Endothelial cell of umbilical vein (primary cell): ENCODE results near the gene CNOT10. TPM values are rescaled to one million over a fixed set of nuclear protein-coding genes. Genes with fewer than 3 reads are reported as not detected.
"Not testable (repeated sequence)": the region's sequence is repeated elsewhere in the genome, so short reads cannot be mapped to it uniquely, and the experiment has no call there.

Experiments used
- BruUV-seq: library from RNA; stranded (reverse); fragments of 400-500 nt; replicated peaks from 2 replicates; lab custom pipeline; 2021; lab: Mats Ljungman, UMichigan
- CTCF ChIA-PET: fragments of 300-600, 350-600 bp; sonication (Branson Sonifier 250); formaldehyde crosslinking; loops from one replicate; lab custom pipeline; 2021; ENCODE audit warnings: antibody characterized with exemption, inconsistent platforms; lab: Charles Lee
- POLR2A ChIA-PET: fragments of 300-600, 350-600 bp; sonication (Branson Sonifier 250); formaldehyde crosslinking; loops from one replicate; lab custom pipeline; 2021; ENCODE audit warnings: antibody characterized with exemption, inconsistent platforms; lab: Charles Lee
- DNase-seq: peaks from one replicate; pipeline ENCODE4 v3.0.0-alpha.2; 2011; ENCODE audit warnings: low read depth, low spot score
- FAIRE-seq: peaks from 2 replicates; lab custom pipeline; 2011; peaks lifted over from hg19 to GRCh38; lab: Jason Lieb, UNC
- H2AFZ ChIP-seq: 2 replicates; pipeline ENCODE4 v1.6.0; 2012; ENCODE audit warnings: low read depth, low read length, control low read depth, inconsistent platforms
- H3K27ac ChIP-seq: 2 replicates; pipeline ENCODE4 v1.5.1; 2011; ENCODE audit warnings: low read depth, mild to moderate bottlenecking, control low read depth, low read length, moderate library complexity; ENCODE audit not compliant: insufficient read depth
- H3K27me3 ChIP-seq, 2 experiments: 2 replicates each; pipeline versions ENCODE4 v1.6.0 to v1.6.1; 2011; ENCODE audit warnings: low read length in 2 of 2, mixed read lengths in 1 of 2; ENCODE audit not compliant: control insufficient read depth in 2 of 2, insufficient read depth in 2 of 2
- H3K36me3 ChIP-seq, 2 experiments: 2 replicates in 1 of 2; 3 replicates in 1 of 2; pipeline ENCODE4 v1.5.1; 2011; ENCODE audit warnings: low read length in 2 of 2, mild to moderate bottlenecking in 1 of 2, moderate library complexity in 1 of 2; ENCODE audit not compliant: control insufficient read depth in 2 of 2, insufficient read depth in 2 of 2; ENCODE audit errors: extremely low read depth in 1 of 2
- H3K4me1 ChIP-seq: 3 replicates; pipeline ENCODE4 v1.5.1; 2011; ENCODE audit warnings: mild to moderate bottlenecking, low read length; ENCODE audit not compliant: control insufficient read depth, insufficient read depth; ENCODE audit errors: extremely low read depth
- H3K4me2 ChIP-seq: 2 replicates; pipeline ENCODE4 v1.6.1; 2011; ENCODE audit warnings: low read length, control low read depth, mixed read lengths; ENCODE audit not compliant: insufficient read depth
- H3K4me3 ChIP-seq, 3 experiments: fragments of 200-600 bp in 1 of 3; sonication (generic), shearing (Covaris generic) in 1 of 3; replicated peaks in 1 of 3; 2 replicates each; pipeline ENCODE4 v1.5.1; 2011 to 2016; ENCODE audit warnings: control low read depth in 3 of 3, low read length in 3 of 3, mild to moderate bottlenecking in 2 of 3, inconsistent platforms in 1 of 3, low read depth in 1 of 3, moderate library complexity in 1 of 3; ENCODE audit not compliant: insufficient read depth in 1 of 3
- H3K79me2 ChIP-seq: 2 replicates; pipeline ENCODE4 v1.6.0; 2012; ENCODE audit warnings: low read length, inconsistent platforms; ENCODE audit not compliant: control insufficient read depth, insufficient read depth
- H3K9ac ChIP-seq: replicated peaks from 2 replicates; pipeline ENCODE3; 2011; ENCODE audit warnings: low read length, control low read depth; ENCODE audit not compliant: insufficient read depth; ENCODE audit errors: extremely low read depth
- H3K9me1 ChIP-seq: replicated peaks from 3 replicates; pipeline ENCODE4 v1.6.0; 2011; ENCODE audit warnings: mild to moderate bottlenecking, low read length; ENCODE audit not compliant: control insufficient read depth, insufficient read depth; ENCODE audit errors: extremely low read depth
- H3K9me3 ChIP-seq: replicated peaks from 2 replicates; pipeline ENCODE4 v1.5.1; 2012; ENCODE audit warnings: low read length, inconsistent platforms; ENCODE audit not compliant: control insufficient read depth, insufficient read depth
- H4K20me1 ChIP-seq: replicated peaks from 2 replicates; pipeline ENCODE3; 2011; ENCODE audit warnings: mild to moderate bottlenecking, low read length; ENCODE audit not compliant: control insufficient read depth, insufficient read depth; ENCODE audit errors: extremely low read depth
- CTCF ChIP-seq, 2 donors: IDR thresholded peaks; 1 replicate in 1 of 2; 2 replicates in 1 of 2; pipeline ENCODE4 v1.5.1; 2011; ENCODE audit warnings: low read length in 2 of 2, mild to moderate bottlenecking in 2 of 2, moderate library complexity in 2 of 2, control low read depth in 1 of 2, inconsistent platforms in 1 of 2, low read depth in 1 of 2; ENCODE audit not compliant: insufficient read depth in 1 of 2; ENCODE audit errors: extremely low read depth in 1 of 2
- EZH2 ChIP-seq: IDR thresholded peaks from 2 replicates; pipeline ENCODE4 v1.6.1; 2012; ENCODE audit warnings: borderline replicate concordance, low read depth, mild to moderate bottlenecking, moderate library complexity, low read length, inconsistent platforms; ENCODE audit not compliant: severe bottlenecking
- FOS ChIP-seq: IDR thresholded peaks from 2 replicates; pipeline ENCODE4 v1.6.1; 2011; ENCODE audit warnings: mild to moderate bottlenecking, low read length, moderate library complexity, borderline replicate concordance; ENCODE audit not compliant: insufficient read depth
- GATA2 ChIP-seq: IDR thresholded peaks from 2 replicates; pipeline ENCODE4 v1.7.0; 2011; ENCODE audit warnings: low read depth, mild to moderate bottlenecking, moderate library complexity, mixed read lengths, low read length; ENCODE audit not compliant: insufficient read length, insufficient read depth
- JUN ChIP-seq: IDR thresholded peaks from 2 replicates; pipeline ENCODE4 v1.6.1; 2011; ENCODE audit warnings: borderline replicate concordance, low read depth; ENCODE audit not compliant: insufficient read length, insufficient read depth
- MYC ChIP-seq: IDR thresholded peaks from one replicate; pipeline ENCODE4 v1.6.1; 2011; ENCODE audit warnings: mild to moderate bottlenecking, low read depth, low read length
- POLR2A ChIP-seq: IDR thresholded peaks from 2 replicates; pipeline ENCODE4 v1.6.1; 2012; ENCODE audit warnings: low read depth, mild to moderate bottlenecking, control low read depth, low read length
- POLR2AphosphoS5 ChIP-seq: IDR thresholded peaks from 2 replicates; pipeline ENCODE4 v1.6.1; 2012; ENCODE audit warnings: low read depth, mild to moderate bottlenecking, control low read depth, low read length, moderate library complexity; ENCODE audit not compliant: insufficient read depth
- dilution Hi-C: fragments of 300-500 bp; cut with MboI; formaldehyde crosslinking; loops from one replicate; pipeline ENCODE4 v1.15.0; 2019; ENCODE audit warnings: low sequenced_read_pairs; ENCODE audit not compliant: extremely low pct_ligation_motif_present
- intact Hi-C: fragments of 100-400 bp; cut with micrococcal nuclease; formaldehyde crosslinking; loops from one replicate; pipeline ENCODE4 v1.10.0; 2022
- polyA plus RNA-seq, 4 experiments: library from polyadenylated mRNA; depleted of rRNA in 3 of 4; stranded (reverse) in 3 of 4; unstranded in 1 of 4; fragments of >200 nt; gene quantifications; 2 replicates each; pipeline versions ENCODE4 v1.2.1 to v1.2.3, GENCODE V29; 2011 to 2012; ENCODE audit warnings: missing spikeins in 1 of 4
- total RNA-seq: library from RNA; stranded (reverse); gene quantifications from 2 replicates; pipeline ENCODE4 v1.2.3, GENCODE V29; 2021
- TF ChIP-seq, protein P1 (sequence below): IDR thresholded peaks from 2 replicates; pipeline ENCODE4 v1.6.1; 2011; ENCODE audit not compliant: insufficient read depth, insufficient read length

The CNOT10 gene
- total and polyA plus RNA-seq, 2 donors (not counting 3 experiments of a cell fraction or from before 2014, with no cell fraction given), result 23.6 to 28.6 TPM

DNA sequence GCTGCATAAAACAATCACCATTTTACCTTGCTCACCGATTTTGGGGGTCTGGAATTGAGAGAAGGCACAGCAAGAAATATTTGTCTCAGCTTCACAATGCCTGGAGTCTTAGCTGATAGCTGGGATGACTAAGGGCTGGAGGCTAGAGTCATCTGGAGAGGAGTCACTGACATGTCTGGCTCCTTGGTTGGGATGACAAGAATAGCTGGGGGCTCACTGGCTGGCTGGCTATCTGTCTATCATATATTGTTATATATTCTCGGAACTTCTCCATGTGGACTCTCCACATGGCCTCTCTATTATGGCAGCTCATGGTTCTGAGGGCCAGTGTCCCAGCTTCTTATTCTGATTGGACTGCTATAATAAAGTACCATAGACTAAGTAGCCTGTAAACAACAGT lies 112.8 kb downstream of the CNOT10 start:
- Histone ChIP-seq H3K27me3 (peaks cover 0 to 9% of the 10 kb centered on the region in 2 experiments), H3K36me3 (no peaks in the 10 kb centered on the region), H3K4me3 (no peak overlapping the region), H3K9me1 (no peaks in the 10 kb centered on the region), H3K27ac (no peak overlapping the region), H3K4me1 (no peaks in the 10 kb centered on the region), H3K9me3 (no peaks in the 10 kb centered on the region), H3K79me2 (no peaks in the 10 kb centered on the region), H3K4me2 (no peak overlapping the region), H3K9ac (no peak overlapping the region), H4K20me1 (no peaks in the 10 kb centered on the region), H2AFZ (no peak overlapping the region)
- FAIRE-seq, result no peak
- BruUV-seq, result no TSS peak
- DNase-seq, result no peak
- CTCF ChIA-PET, result interaction anchor here (0.6 to 0.7 kb wide), 2 partner anchors 21 to 543 kb away, joined by 3 read pairs; no protein-coding TSS in a partner anchor
- intact Hi-C loops (no loop called here), dilution Hi-C loops (no loop called here)
- POLR2A ChIA-PET, result interaction anchor here (0.6 kb wide), 1 partner anchor 14 kb away, joined by 3 read pairs; no protein-coding TSS in a partner anchor
- TF ChIP-seq JUN (no peak), POLR2AphosphoS5 (no peak), EZH2 (no peak), GATA2 (no peak), CTCF (IDR thresholded peaks at IDR 0.05; ENCODE audit: extremely low read depth in 1 of 2, insufficient read depth in 1 of 2, low read depth in 1 of 2, low read length in 2 of 2) (no peak), FOS (no peak), MYC (no peak), POLR2A (no peak)
- TF ChIP-seq, protein P1, sequence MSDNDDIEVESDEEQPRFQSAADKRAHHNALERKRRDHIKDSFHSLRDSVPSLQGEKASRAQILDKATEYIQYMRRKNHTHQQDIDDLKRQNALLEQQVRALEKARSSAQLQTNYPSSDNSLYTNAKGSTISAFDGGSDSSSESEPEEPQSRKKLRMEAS, result no peak

DNA sequence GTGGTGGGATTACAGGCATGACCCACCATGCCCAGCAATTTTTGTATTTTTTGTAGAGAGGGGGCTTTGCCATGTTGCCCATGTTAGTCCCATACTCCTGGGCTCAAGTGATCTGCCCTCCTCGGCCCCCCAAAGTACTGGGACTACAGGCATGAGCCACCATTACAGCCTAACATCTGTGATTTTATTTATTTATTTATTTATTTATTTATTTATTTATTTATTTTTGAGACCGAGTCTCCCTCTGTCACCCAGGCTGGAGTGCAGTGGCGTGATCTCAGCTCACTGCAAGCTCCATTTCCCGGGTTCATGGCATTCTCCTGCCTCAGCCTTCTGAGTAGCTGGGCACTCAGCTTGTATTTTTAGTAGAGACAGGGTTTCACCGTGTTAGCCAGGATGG lies 116.5 kb downstream of the CNOT10 start:
- H4K20me1 ChIP-seq, H2AFZ ChIP-seq, H3K9me1 ChIP-seq, H3K27me3 ChIP-seq, DNase-seq, H3K79me2 ChIP-seq, H3K36me3 ChIP-seq, dilution Hi-C loops, H3K27ac ChIP-seq, H3K9ac ChIP-seq, H3K4me1 ChIP-seq, FAIRE-seq, BruUV-seq, H3K4me2 ChIP-seq, intact Hi-C loops, H3K9me3 ChIP-seq, H3K4me3 ChIP-seq: not testable (repeated sequence)
- ChIA-PET POLR2A (interaction anchor here (0.6 kb wide), 1 partner anchor 10 kb away, joined by 3 read pairs; no protein-coding TSS in a partner anchor), CTCF (interaction anchor here (1.5 kb wide), 1 partner anchor 10 kb away, joined by 4 read pairs; no protein-coding TSS in a partner anchor)
